MM.1S (cell line): ENCODE measurements around the gene RPS16.

Source experiments
- EZH2 ChIP-seq: fragments of 300-600 bp; sonication (generic); optimal IDR thresholded peaks from 2 replicates; pipeline ENCODE3; 2017; ENCODE audit warnings: low read depth, mild to moderate bottlenecking, antibody characterized with exemption, low read length, mixed read lengths
- EZH2phosphoT487 ChIP-seq: fragments of 300-600 bp; sonication (generic); IDR thresholded peaks from 2 replicates; pipeline ENCODE4 v1.6.1; 2018; ENCODE audit warnings: antibody characterized with exemption, low read length
- TF ChIP-seq, protein P1 (sequence below): fragments of 300-600 bp; sonication (generic); IDR thresholded peaks from 2 replicates; pipeline ENCODE4 v1.5.1; 2016; ENCODE audit warnings: antibody characterized with exemption, low read length, mixed read lengths

DNA sequence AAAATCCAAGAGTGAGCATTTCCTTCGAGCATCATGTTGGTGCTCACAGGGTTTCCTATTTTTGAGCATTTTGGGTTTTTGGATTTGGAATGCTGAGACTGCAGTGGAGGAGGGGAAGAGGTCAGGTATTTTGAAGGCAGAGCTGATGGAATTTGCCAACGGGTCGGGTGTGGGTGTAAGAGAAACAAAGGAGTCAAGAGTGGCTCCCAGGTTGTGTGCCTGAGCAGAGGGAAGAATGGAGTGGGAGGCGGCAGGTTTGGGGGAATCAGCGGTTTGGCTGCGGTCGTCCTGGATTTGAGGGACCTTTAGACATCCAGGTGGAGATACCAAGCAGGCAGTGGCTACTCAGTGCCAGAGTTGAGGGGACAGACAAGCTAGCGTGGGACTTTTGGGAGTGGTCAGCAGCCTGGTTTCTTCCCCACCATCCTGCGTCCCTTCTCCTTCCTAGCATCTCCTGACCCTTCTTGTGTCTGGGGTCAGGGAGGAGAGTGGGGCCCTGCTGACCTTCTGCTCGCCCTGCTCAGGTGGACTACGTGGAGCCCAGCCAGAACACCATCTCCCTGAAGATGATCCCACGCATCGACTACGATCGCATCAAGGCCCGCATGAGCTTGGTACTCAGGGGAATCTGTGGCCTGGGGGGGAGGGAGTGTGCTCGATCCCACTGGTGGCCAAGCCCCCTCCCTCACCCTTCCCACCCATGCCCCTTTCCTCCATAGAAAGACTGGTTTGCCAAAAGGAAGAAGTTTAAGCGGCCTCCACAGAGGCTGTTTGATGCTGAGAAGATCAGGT lies 30.4 kb upstream of the RPS16 start:
- TF ChIP-seq, protein P1, sequence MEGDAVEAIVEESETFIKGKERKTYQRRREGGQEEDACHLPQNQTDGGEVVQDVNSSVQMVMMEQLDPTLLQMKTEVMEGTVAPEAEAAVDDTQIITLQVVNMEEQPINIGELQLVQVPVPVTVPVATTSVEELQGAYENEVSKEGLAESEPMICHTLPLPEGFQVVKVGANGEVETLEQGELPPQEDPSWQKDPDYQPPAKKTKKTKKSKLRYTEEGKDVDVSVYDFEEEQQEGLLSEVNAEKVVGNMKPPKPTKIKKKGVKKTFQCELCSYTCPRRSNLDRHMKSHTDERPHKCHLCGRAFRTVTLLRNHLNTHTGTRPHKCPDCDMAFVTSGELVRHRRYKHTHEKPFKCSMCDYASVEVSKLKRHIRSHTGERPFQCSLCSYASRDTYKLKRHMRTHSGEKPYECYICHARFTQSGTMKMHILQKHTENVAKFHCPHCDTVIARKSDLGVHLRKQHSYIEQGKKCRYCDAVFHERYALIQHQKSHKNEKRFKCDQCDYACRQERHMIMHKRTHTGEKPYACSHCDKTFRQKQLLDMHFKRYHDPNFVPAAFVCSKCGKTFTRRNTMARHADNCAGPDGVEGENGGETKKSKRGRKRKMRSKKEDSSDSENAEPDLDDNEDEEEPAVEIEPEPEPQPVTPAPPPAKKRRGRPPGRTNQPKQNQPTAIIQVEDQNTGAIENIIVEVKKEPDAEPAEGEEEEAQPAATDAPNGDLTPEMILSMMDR: no peak
- no peak for TF ChIP-seq EZH2
- TF ChIP-seq EZH2phosphoT487: no peak
